GM19193 (cell line): Measurements from ENCODE around the gene ITIH3.

Experiments
- POLR2A ChIP-seq: IDR thresholded peaks from 4 replicates; pipeline ENCODE4 v1.6.1; 2011; ENCODE audit not compliant: insufficient read depth, insufficient read length; ENCODE audit errors: extremely low read depth

ITIH3 gene

DNA sequence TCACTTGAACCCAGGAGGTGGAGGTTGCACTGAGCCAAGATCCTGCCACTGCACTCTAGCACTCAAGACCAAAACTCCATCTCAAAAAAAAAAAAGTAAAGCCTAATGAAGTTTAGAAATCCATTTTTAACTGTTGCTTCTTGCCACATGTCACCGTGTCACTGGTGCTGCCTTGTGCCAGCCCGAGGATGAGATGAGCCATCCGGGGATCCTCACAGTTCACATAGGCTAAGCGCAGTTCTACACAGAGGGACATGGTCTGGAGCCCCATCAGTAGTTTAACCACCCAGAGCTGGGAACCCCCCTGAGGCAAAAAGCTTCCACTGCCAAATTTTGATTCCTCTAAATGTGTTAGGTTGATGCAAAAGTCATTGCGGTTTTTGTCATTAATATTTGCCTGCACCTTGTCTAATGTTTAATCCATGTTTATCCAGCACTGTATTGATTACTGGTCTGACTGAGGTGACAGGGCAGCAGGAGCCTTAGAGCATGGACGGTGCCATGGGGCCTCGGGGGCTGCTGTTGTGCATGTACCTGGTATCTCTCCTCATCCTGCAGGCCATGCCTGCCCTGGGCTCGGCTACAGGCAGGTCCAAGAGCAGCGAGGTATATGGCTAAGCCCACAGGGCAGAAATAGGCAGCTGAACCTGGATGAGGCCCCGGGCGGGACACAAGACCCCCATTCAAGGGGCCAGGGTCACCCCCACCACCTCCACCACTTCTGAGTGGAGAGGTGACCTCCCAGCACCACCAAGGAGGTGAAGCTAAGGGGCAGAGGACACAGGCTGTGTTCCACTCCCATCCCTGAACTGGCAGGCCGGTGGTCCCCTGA, 17.3 kb upstream of the ITIH3 start, which contains the start of gene ITIH1:
Gene ITIH1, plus strand, starts transcription at position 473 of the 832 bp plus-strand sequence. Its CDS starts 17 bp downstream, at position 490.
- TF ChIP-seq POLR2A: no peak

DNA sequence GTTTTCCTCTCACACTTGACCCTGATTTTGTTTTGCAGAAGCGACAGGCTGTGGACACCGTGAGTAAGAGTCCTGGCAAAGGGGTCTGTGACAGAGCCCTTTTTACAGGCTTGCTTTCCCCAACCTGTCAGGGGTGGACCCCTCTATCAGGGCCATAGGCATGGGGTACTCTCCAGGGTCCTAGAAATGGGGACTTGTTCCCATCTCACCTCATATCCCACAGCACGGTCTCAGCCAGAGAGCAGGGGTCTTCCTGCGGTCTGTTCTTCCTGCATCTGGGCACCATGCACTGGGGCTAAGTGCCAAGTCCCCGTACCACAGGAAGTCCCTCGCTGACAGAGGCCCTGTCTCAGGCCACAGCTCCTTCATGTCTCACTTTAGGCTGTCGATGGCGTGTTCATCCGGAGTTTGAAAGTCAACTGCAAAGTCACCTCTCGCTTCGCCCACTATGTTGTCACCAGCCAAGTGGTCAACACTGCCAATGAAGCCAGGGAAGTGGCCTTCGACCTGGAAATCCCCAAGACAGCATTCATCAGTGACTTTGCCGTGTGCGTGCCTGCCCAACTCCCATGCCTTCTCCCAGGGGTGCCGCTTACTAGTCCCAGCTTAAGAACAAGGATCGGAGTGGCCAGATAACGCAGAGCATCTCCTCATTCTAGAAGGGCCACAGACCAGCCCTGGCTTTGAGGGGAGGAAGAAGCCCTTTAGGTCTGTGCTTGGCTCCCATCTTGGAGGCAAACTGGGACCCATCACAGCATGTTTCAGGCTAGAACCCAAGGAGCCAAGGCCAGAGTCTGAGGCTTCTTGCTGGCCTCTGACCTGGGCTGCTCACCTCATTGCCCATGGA, 16.4 kb upstream of the ITIH3 start:
- TF ChIP-seq POLR2A: no peak

DNA sequence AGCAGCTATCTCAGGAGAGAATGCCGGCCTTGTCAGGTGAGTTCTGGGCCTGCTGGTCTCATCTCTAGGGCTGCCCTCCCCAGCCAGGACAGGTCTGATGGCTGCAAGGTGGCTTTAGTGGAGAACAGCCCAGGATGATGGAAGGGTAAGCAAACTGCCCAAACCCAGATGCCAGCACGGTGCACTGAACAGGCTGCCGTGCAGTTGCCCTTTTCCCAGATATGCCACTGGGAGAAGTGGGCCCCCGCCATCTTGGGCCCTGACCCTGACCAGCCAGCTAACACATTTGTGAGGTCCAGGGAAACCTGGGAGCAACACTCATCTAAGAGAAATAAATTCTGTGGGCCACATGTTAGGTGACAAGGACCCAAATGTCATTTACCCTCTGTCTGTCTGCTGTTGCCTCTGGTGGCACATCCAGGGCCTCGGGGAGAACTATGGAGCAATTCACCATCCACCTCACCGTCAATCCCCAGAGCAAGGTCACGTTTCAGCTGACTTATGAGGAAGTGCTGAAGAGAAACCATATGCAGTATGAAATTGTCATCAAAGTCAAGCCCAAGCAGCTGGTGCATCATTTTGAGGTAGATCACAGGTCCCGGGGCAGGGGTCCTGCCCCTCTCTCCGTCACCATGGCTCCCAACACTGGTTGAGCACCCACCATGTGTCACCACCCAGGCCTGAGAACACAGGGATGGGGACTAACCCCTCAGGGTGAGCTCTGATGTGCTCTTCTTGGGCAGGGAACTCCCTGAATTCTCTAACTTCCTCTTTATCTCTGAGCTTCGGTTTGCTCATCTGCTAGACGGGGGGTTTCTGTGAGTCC, 15.4 kb upstream of the ITIH3 start:
- TF ChIP-seq POLR2A: no peak

DNA sequence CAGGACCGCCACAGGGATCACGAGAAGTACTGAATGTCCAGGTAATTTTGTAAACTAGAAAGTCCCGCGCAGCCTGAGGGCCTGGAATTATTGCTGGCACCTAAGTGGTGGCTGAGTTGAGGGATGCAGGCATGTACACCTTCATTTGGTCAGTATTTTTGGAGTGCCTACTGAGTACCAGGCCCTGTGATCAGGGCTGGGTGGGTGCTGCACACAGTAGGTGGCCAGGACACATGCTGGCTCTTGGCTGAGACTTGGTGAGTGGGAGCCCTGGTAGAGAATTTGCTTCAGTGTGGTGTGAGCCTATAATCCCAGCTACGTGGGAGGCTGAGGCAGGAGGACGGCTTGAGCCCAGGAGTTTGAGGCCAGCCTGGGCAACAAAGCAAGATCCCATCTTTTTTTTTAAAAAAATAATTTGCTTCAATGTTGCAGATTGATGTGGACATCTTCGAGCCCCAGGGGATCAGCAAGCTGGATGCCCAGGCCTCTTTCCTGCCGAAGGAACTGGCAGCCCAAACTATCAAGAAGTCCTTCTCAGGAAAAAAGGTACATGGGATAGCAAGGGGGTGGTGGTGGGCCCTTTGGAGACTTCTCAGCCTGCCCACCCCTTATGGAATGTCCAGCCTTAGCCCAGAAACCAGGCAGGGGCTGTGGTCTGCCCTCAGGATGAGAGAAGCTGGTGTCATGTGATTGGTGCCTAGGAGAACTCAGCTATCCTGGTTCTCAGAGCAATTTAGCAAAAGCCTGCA, 14.6 kb upstream of the ITIH3 start:
- TF ChIP-seq POLR2A: no peak

DNA sequence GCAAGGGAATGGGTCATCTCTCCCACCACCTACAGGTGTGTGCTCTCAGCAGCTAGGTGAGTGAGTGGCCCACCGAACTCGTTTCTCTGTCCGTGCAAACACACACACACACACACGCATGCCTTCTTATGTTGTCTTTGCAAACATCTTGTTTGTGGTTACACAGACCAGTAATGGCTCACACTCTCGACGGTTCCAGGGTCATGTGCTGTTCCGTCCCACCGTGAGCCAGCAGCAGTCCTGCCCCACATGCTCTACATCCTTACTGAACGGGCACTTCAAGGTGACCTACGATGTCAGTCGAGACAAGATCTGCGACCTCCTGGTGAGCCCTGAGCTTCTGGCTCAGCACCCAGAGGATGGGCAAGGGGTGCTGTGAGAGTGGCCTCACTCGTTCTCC, 12.9 kb upstream of the ITIH3 start:
- no peak for TF ChIP-seq POLR2A

DNA sequence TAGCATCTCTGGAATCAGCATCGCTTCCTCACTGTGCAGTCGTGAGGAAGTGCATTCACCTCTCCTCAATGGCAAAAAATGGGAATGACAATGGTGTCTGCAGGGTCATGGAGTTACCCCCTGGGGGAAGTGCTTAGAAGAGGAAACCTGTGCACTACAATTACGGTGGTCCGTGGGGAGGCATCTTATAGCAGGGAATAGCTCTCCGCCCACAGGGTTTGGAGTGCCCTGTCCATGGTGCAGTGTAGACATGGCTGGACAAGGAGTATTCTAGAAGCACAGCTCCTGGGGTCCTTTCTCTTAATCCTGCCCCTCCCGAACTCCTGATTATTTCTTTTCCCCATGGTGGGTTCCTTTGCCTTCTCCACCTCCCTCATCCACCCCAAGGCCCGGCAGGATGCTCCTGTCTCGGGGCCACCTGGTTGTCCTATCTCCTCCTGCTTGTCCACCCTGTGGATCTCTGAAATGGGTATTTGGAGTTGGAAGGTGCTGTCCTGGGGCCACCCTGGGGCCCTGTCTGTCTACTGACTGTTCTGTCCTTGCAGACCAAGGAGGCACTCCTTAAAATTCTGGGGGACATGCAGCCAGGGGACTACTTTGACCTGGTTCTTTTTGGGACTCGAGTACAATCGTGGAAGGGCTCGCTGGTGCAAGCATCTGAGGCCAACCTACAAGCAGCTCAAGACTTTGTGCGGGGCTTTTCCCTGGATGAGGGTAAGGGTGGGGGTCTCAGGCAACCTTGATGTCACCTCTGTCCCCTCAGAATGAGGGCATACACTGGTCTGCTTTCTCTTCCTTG, 12.0 kb upstream of the ITIH3 start:
- no peak for TF ChIP-seq POLR2A

DNA sequence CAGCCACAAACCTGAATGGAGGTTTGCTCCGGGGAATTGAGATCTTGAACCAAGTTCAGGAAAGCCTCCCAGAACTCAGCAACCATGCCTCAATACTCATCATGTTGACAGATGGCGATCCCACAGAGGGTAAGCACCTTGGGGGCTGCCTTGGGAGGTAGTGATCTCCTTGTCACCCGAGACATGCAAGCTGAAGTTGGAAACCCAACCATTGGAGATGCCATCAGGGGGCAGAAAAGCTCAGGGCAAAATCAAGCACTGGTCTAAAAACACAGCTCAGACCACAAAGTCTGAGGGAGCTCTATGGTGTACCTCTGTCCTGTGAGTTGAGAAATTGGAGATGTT, 11.4 kb upstream of the ITIH3 start:
- no peak for TF ChIP-seq POLR2A

DNA sequence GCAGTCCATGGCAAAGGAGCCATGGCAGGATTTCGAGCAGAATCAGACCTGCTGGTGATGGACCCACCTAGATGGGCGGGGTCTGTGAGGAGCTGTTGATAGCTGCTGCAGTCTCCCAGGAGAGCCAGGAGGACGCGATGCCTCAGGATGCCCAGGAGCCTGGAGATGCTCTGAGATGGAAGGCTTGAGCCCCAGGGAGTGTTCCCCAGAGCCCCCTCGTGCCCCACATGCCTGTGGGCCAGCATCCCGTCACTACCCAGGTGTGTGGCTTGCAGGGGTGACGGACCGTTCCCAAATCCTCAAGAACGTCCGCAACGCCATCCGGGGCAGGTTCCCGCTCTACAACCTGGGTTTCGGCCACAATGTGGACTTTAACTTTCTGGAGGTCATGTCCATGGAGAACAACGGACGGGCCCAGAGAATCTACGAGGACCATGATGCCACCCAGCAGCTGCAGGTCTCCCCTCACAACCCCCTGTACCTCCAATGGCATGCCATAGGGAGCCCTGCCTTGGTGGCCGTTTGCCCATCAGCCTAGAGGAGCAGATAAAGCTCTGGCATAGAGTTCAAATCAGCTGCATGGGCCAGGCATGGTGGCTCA, 10.5 kb upstream of the ITIH3 start:
- TF ChIP-seq POLR2A: no peak

DNA sequence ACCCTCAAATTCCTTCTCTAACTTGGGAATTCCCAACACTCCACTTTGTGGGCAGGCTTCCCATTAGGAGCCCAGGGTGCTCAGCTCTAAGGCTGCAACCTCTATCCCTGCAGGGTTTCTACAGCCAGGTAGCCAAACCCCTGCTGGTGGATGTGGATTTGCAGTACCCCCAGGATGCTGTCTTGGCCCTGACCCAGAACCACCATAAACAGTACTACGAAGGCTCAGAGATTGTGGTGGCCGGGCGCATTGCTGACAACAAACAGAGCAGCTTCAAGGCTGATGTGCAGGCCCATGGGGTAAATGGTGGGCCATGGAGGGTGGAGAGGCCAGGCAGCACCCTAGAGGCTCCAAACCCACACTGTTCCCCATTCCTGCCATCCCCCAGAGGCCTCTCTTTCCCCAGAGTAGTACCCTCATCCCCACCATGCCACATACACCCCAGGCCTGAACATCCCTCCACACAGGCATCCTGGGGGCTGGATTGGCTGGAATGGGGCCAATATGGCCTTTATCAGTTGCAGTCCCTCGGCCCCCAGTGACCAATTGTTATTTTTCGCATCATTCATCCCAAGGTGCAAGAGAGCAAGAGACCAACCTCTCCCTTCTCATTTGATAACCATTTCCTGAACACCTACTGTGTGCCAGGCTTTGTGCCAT, 9.5 kb upstream of the ITIH3 start:
- no peak for TF ChIP-seq POLR2A

DNA sequence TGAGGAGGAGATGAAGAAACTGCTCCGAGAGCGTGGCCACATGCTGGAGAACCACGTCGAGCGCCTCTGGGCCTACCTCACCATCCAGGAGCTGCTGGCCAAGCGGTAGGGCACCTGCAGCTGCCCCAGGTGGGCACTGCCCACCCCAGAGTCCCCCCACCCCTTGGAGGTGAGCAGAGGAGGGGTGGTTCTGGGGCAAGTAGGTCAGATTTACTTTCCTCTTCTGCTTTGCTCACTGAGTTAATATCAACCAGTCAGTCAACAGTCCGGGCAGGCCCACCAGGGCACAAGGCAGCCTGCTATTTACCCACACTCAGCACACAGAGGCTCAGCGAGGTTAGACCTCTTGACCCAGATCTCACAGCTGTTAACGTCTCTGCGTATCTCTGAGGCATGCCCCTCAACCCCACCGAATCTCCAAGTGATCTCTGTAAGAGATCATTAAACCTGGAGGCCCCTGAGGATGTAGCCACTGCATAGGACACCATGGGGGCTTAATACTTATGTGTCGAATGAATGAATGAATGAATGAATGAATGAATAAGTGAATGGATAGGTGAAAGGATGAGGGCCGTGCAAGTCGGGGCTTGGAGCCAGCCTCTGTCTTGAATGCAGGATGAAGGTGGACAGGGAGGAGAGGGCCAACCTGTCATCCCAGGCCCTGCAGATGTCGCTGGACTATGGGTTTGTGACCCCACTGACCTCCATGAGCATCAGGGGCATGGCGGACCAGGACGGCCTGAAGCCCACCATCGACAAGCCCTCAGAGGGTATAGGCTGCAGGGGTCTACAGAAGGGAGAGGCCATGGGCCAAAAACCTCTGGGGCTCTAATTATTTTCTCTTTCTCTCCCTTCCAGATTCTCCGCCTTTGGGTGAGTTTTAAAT, 8.0 kb upstream of the ITIH3 start:
- TF ChIP-seq POLR2A: no peak

DNA sequence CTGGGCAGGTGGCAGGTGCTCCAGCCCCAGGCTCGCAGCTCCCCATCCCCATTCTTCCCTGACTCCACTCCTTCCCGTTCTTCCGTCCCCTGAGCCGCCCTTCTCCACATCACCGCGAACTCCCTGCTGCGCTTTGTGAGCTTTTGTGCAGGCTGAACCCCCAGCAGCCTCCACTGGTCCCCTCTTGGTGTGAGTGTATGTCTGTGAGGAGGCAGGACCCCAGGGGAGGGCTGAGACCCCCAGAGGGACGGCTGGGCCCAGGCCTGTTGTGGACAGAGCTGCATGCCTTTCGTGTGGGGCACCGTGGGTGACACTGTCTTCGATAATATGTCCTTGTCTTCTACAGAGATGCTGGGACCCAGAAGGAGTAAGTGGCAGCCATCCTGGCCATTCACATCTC, 7.3 kb upstream of the ITIH3 start:
- TF ChIP-seq POLR2A: no peak
